Activated CD8-positive, alpha-beta memory T cell treated with anti-CD3 and anti-CD28 coated beads for 48 hours (primary cell): ENCODE results near the gene HDHD3.
A peak's percentile ranks its signal among the peaks of the same experiment; 100 is the strongest.

Source experiments
- DNase-seq, 3 experiments: peaks; one replicate each; pipeline ENCODE4 v3.0.0-alpha.2; 2020; ENCODE audit warnings: low read depth in 2 of 3, low spot score in 2 of 3

The HDHD3 gene

DNA sequence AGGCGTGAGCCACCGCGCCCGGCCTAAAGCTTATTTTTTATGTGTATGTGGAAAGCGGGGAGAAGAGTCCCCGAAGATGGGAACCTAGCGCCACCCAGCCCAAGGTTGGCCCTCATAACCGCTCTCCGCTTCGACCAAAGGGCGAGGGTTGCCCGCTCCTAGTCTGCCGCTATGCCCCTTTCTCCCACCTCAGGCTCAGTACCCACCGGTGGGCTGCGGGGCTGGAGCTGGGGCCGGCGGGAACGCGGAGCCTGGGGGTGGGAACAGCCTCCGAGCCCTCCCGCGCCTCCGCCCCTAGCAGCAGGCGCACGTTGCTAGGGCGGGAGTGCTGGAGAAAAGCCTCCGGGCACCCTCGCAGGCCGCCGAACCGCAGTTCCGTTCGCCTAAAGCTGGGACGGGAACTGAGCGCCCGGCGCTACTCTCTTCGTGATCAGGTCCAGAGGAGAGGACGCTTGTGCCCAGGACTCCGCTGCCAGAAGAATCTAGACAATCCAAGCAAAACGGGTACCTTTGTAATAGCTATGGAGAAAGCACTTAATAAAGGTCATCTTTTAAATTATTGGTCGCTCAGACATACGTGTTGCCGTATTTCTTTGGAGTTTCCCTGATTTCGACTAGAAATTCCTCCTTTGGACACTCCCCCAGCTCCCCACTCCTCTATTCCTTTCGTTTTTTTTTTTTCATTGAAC is 36.6 kb downstream of the HDHD3 start, which contains the start of gene WDR31:
Gene WDR31, minus strand, starts transcription at position 265 of the 689 bp plus-strand sequence. CDS start 8,253 bp downstream, outside the sequence.
- DNase-seq: peak; percentile 70 to 72 (median 72)

DNA sequence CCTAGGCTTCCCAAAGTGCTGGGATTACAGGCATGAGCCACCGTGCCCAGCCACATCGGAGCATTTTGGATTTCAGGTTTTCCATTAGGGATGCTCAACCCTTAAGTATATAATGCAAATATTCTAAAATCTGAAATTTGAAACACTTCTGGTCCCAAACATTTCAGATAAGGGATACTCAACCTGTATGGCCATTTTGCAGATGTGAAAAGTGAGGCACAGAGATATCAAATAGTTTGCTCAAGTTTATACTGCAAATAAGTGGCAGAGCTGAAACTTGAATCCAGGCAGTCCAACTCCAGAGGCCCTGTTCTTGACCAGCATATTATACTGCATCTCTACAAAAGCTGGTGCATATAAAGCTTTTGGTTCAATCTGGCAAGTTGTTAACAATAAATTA is 39.1 kb downstream of the HDHD3 start:
- no peak for DNase-seq

DNA sequence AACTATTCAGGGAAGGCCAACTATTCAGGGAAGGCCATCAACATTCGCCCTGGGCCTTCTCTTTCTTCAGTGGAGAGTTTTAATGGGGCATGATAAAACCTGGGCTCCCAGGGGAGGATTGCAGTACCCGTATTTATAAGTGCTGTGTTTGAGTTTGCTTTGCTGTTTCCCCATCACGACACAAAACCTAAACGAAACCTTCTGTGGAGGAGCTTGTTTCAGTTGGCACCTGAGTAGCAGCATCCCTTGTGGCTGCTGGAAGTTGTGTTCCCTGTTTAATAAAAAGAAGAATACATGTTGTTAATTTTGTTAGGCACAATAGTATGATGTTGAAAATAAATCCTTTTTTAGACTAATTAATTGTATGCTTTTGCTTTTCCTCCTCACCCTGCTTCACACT is 45.0 kb downstream of the HDHD3 start:
- DNase-seq: no peak

DNA sequence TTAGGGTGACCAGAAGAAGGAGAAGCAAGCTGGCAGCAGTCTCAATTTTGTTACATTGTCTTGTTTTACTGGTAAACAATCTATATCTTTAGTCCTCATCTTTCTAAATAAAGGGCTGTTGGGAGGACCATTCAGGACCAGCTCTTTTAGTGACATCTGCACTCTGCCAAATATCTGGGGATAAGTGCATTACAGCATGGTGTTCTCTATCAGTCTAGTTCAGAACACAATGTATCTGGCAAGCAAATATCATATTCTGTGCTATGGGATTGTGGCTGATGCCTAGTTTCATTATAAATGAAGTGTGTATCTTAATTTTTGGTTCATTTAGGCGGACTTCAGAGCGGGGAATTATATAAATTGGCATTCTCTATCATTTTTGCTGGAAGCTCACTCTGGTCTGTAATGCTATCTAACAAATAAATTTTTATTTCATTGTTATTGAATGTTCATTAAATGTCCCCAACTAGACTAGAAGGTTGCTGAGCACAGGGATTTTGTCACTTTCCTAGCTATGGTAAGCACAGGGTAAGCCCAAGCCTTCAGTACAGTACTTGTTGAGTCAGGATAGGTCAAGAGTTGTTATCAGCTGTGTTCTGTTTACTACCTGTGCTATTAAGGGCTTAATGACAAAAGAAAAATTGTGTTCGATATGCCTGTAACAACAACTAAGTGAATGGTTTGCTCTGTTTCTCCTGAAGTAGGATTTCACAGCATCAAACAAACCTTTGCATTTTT is 48.6 kb downstream of the HDHD3 start:
- DNase-seq: no peak

DNA sequence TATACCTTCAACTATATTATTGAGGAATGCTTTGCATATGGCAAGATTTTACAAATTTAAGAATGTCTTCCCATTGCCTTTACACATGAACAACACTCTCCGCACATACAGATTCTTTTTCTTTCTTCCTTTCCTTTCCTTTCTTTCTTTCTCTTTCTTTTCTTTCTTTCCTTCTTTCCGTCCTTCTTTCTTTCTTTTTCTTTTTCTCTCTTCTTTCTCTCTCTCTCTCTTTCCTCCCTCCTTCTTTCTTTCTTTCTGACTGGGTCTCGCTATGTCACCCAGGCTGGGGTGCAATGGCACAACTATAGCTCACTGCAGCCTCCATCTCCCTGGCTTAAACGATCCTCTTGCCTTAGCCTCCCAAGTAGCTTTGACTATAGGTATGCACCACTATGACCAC is 50.6 kb downstream of the HDHD3 start:
- no peak for DNase-seq
